Heart right ventricle (tissue), 16 donors: ENCODE data around the gene MSH5. TPM values are rescaled to one million over a fixed set of nuclear protein-coding genes. Genes with fewer than 3 reads are reported as not detected.

Experiments used
- ATAC-seq, 8 donors: fragments of 200-7000 bp; cut with Tn5 transposase; one replicate each; pipeline ENCODE4 v1.9.1; 2020; ENCODE audit warnings: mild to moderate bottlenecking in 8 of 8, moderate library complexity in 8 of 8, moderate number of reproducible peaks in 1 of 8
- DNase-seq, 2 donors: peaks; one replicate each; pipeline ENCODE4 v3.0.0-alpha.2; 2020
- H3K27ac ChIP-seq, 10 donors: fragments of 200-600 bp; sonication (generic) in 2 of 10; one replicate each; pipeline versions ENCODE4 v1.5.0 to v1.8.0; 2020 to 2022; ENCODE audit warnings: mild to moderate bottlenecking in 3 of 10
- H3K27me3 ChIP-seq, 7 donors: fragments of 200-600 bp; one replicate each; pipeline ENCODE4 v1.8.0; 2021 to 2022; ENCODE audit warnings: mild to moderate bottlenecking in 2 of 7
- H3K36me3 ChIP-seq, 9 donors: fragments of 200-600 bp; sonication (generic) in 1 of 9; one replicate each; pipeline versions ENCODE4 v1.5.0 to v1.8.0; 2020 to 2022; ENCODE audit warnings: mild to moderate bottlenecking in 2 of 9
- H3K4me1 ChIP-seq, 9 donors: fragments of 200-600 bp; sonication (generic) in 1 of 9; one replicate each; pipeline versions ENCODE4 v1.5.0 to v1.8.0; 2020 to 2022; ENCODE audit warnings: mild to moderate bottlenecking in 4 of 9
- H3K4me3 ChIP-seq, 10 donors: fragments of 200-600 bp; sonication (generic) in 2 of 10; one replicate each; pipeline versions ENCODE4 v1.5.0 to v1.8.0; 2020 to 2022; ENCODE audit warnings: mild to moderate bottlenecking in 7 of 10, moderate library complexity in 2 of 10
- H3K9me3 ChIP-seq, 11 donors: fragments of 200-600 bp in 10 of 11; sonication (generic) in 2 of 11; one replicate each; pipeline versions ENCODE4 v1.5.0 to v1.8.0; 2013 to 2022; ENCODE audit warnings: mild to moderate bottlenecking in 2 of 11, control low read depth in 1 of 11, moderate library complexity in 1 of 11
- WGBS, 2 donors: extraction: QIAGEN DNeasy Blood & Tissue Kit; methylation state at CpG; one replicate each; pipeline ENCODE4 v1.1.7; 2013; ENCODE audit warnings: inconsistent platforms in 1 of 2; 5-methylcytosine and 5-hydroxymethylcytosine counted together
- intact Hi-C, 10 donors: fragments of 100-400 bp; cut with DNase I; formaldehyde crosslinking; loops; one replicate each; pipeline versions ENCODE4 v1.11.1 to v1.14.2; 2022
- polyA plus RNA-seq, 2 donors: library from polyadenylated mRNA; stranded (reverse); fragments of 200-250 nt; gene quantifications; one replicate each; pipeline ENCODE4 v1.2.3, GENCODE V29; 2013
- total RNA-seq, 10 donors: library from RNA; stranded (reverse); fragmentation: NEBNext Ultra II Directional in 3 of 10; extraction: Animal tissue kit (Norgen Biotek cat#: 25700) in 3 of 10; gene quantifications; one replicate each; pipeline versions ENCODE4 v1.2.1 to v1.2.4, GENCODE V29; 2021 to 2023
- TF ChIP-seq, protein P1 (sequence below), 9 donors: fragments of 200-600 bp; sonication (generic) in 2 of 9; IDR thresholded peaks; one replicate each; pipeline versions ENCODE4 v1.5.0 to v1.8.0; 2021 to 2022; ENCODE audit warnings: antibody characterized with exemption in 9 of 9, mild to moderate bottlenecking in 5 of 9, moderate library complexity in 1 of 9
- donor health status: Arrhythmogenic right ventricular cardiomyopathy.
- donor health status: ischemic (EF 13 %, LVEDD 7.1; RV severe dilation, severe dysfunction).
- donor health status: healthy with polysubstance abuse.
- donor health status: DM: no; HTN: yes; CAD: no.
- donor health status: DM: no; HTN: no; CAD: no.
- donor health status: ischemic (EF 25% LVEDD 6.9; RV normal size, moderate dysfunction).
- donor health status: ischemic (EF 25% LVEDD 5.7; RV mildly dilated, moderate dysfunction).
- donor health status: healthy.
- donor health status: DM: yes; HTN: yes; CAD: no.
- donor health status: Ischemic cardiomyopathy.
- donor health status: ischemic (EF 35%, LVEDD 5.7; RV mildly dilated, moderate dysfunction).
- donor health status: nonischemic (EF 11% LVEDD 7.7; RV severe dilation, severe dysfunction).
- donor health status: DM: yes; HTN: yes; CAD: no.
- donor health status: PGD.
- donor health status: ischemic (EF 29% LVEDD 5.4; RV normal size, mild dysfunction).
- donor health status: nonischemic (EF 23%, LVEDD 6.1; RV moderate dilation, normal function).

MSH5 gene
- total and polyA plus RNA-seq, 12 donors = 0.89 to 6.1 (median 2.6) TPM

DNA sequence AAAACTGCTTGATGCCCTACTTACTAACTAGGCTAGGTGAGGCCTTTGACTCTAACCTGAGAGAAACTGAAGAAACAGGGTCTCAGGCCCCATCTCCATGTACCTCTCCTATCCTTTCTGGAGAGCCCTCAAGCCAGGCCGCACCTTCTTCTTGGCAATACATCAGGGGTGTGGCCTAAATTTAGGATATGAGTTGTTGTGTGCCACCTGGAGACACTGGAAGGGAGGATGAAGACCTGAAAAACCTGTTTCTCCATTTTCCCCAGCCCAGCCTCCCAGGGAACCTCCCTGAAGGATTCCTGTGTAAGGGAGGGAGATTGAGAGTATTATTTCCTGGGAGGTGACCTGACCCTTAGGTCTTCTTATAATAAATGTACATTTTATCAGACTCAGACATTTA lies 21.5 kb upstream of the MSH5 start:
- H3K36me3 ChIP-seq = no peaks in the 10 kb centered on the region
- WGBS, 2 donors = 88 to 94% methylated on average over 1 of the region's 1 CpG
- intact Hi-C loops = no loop called here
- no peaks in the 10 kb centered on the region for H3K27me3 ChIP-seq
- DNase-seq (no peak), ATAC-seq (no peak)
- H3K27ac ChIP-seq = no peak overlapping the region
- H3K4me1 ChIP-seq = no peaks in the 10 kb centered on the region
- H3K4me3 ChIP-seq = no peak overlapping the region
- no peaks in the 10 kb centered on the region for H3K9me3 ChIP-seq
- TF ChIP-seq, protein P1, sequence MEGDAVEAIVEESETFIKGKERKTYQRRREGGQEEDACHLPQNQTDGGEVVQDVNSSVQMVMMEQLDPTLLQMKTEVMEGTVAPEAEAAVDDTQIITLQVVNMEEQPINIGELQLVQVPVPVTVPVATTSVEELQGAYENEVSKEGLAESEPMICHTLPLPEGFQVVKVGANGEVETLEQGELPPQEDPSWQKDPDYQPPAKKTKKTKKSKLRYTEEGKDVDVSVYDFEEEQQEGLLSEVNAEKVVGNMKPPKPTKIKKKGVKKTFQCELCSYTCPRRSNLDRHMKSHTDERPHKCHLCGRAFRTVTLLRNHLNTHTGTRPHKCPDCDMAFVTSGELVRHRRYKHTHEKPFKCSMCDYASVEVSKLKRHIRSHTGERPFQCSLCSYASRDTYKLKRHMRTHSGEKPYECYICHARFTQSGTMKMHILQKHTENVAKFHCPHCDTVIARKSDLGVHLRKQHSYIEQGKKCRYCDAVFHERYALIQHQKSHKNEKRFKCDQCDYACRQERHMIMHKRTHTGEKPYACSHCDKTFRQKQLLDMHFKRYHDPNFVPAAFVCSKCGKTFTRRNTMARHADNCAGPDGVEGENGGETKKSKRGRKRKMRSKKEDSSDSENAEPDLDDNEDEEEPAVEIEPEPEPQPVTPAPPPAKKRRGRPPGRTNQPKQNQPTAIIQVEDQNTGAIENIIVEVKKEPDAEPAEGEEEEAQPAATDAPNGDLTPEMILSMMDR (IDR thresholded peaks at IDR 0.05) = no peak

DNA sequence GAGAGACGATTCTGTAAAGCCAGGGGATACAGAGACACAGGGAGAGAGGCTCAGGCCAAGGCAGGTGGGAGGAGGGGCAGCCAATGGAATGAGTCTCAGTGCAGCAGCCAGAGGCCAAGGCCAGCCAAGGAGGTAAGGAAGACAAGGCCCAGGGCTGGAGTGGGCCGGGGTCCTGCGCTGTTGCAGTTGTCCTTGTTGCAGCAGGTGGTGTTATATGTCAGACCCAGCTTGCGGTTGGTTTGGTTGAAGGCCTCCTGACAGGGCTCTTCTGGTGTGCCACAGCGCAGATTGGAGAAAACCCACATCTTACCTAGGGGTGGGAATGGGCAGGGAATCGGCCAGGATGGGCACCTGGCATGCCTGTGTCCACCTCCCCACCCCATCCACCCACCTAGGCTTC lies 20.8 kb upstream of the MSH5 start:
- no peaks in the 10 kb centered on the region for H3K9me3 ChIP-seq
- TF ChIP-seq, protein P1 (IDR thresholded peaks at IDR 0.05) = no peak
- H3K36me3 ChIP-seq = no peaks in the 10 kb centered on the region
- no peaks in the 10 kb centered on the region for H3K27me3 ChIP-seq
- no peak overlapping the region for H3K4me3 ChIP-seq
- no peak for ATAC-seq
- no peak for DNase-seq
- peaks cover 0 to 6% (median 0%) of the 10 kb centered on the region in 9 donors for H3K4me1 ChIP-seq
- no peak overlapping the region for H3K27ac ChIP-seq
- 85 to 92% methylated on average over 6 of the region's 6 CpGs for WGBS, 2 donors
- intact Hi-C loops = no loop called here

- no peak for DNase-seq
- Histone ChIP-seq H3K27me3 (no peaks in the 10 kb centered on the region), H3K36me3 (peaks cover 0 to 5% (median 0%) of the 10 kb centered on the region in 9 donors), H3K4me1 (peaks cover 0 to 8% (median 0%) of the 10 kb centered on the region in 9 donors), H3K9me3 (no peaks in the 10 kb centered on the region), H3K4me3 (no peak overlapping the region), H3K27ac (no peak overlapping the region)
- no peak for ATAC-seq
- TF ChIP-seq, protein P1 (IDR thresholded peaks at IDR 0.05) = no peak
- intact Hi-C loops = no loop called here
- WGBS, 2 donors = 86 to 89% methylated on average over 5 of the region's 5 CpGs
Observed at GRCh38 chr6:31720196-31720770, 19.5 kb upstream of the MSH5 start.

DNA sequence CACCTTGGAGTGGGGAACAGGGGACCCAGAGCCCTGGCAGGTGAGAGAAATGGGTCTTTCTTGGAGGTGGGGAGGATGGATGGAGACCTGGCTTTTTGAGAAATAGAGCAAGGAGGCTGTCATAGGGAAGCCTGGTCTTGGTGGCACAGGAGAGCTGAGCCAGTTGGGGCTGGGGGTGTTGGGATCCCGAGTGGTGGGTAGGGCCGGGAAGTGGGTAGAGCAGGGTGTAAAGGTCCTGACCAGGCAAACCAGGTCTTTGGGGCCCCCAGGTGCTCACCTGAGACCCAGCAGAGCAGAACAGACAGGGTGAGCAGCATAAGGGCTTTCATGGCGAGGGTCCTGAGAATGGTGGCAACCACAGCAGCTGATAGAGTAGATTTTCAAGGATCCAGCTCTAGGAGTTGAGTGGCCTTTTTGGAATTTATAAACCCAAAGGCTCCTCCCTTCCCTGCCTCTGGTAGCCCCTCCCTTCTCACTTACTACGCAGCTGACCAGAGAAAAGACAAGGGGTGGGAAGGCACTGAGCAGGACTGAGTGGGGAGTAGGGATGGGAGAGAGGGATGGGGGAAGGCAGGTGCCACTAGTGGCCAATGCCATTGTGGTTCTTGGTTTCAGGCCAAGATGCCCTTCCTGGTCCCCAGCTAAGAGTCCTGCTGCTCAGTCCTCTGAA lies 18.3 kb upstream of the MSH5 start, which contains the start of gene LY6G6C:
TSS of gene LY6G6C (minus strand) at position 396 of the 670 bp plus-strand sequence. CDS start at position 329, 67 bp downstream.
- WGBS, 2 donors = 88 to 94% methylated on average over 4 of the region's 4 CpGs
- no peak for DNase-seq

More for the DNA sequence above, 18.3 kb upstream of the MSH5 start, which contains the start of gene LY6G6C:
- ATAC-seq = no peak
- intact Hi-C loops = no loop called here
- TF ChIP-seq, protein P1 (IDR thresholded peaks at IDR 0.05) = no peak
- peaks cover 0 to 9% (median 0%) of the 10 kb centered on the region in 9 donors for H3K4me1 ChIP-seq
- no peak within 1 kb of the TSS for H3K4me3 ChIP-seq
- H3K36me3 ChIP-seq = peaks cover 0 to 15% (median 6%) of the 10 kb centered on the region in 9 donors
- no peaks in the 10 kb centered on the region for H3K27me3 ChIP-seq
- H3K9me3 ChIP-seq = no peaks in the 10 kb centered on the region
- H3K27ac ChIP-seq = no peak within 1 kb of the TSS
